HK-2 (cell line): ENCODE data around the gene SLC15A3.
"Not testable (repeated sequence)": the region's sequence is repeated elsewhere in the genome, so short reads cannot be mapped to it uniquely, and the experiment has no call there.

Experiments used
- DNase-seq: peaks from one replicate; pipeline ENCODE4 v3.0.0-alpha.2; 2018; ENCODE audit not compliant: unreplicated experiment

The SLC15A3 gene

DNA sequence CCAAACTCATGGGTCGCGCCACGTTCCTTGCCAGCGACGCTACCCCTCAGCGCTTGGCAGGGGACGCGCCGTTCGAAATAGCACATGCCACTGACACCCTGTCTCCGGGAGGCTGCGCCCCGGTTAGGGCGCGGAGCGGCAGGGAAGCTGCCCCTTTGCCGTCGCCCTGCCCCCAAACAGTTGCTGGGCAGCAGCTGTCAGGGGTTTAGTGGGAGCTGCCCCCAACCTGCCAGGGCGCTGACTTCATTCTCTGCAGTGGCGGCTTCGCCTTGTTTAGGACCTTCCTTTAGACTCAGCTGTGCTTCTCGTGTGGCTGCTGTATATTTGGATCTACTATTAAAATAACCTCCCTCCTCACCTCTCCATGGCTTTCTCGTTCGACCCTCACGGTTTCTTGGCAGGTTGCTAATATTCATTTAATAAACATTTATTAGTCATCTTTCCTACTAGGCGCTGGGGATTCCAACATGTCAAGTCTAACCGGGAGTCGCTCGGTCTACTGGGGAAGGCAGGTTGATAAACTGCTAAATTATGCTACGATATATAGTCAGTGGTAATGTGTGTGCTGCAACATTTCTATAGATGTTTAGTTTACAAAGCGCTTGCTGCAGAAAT, 37.2 kb downstream of the SLC15A3 start:
- peak; percentile 17 for DNase-seq

DNA sequence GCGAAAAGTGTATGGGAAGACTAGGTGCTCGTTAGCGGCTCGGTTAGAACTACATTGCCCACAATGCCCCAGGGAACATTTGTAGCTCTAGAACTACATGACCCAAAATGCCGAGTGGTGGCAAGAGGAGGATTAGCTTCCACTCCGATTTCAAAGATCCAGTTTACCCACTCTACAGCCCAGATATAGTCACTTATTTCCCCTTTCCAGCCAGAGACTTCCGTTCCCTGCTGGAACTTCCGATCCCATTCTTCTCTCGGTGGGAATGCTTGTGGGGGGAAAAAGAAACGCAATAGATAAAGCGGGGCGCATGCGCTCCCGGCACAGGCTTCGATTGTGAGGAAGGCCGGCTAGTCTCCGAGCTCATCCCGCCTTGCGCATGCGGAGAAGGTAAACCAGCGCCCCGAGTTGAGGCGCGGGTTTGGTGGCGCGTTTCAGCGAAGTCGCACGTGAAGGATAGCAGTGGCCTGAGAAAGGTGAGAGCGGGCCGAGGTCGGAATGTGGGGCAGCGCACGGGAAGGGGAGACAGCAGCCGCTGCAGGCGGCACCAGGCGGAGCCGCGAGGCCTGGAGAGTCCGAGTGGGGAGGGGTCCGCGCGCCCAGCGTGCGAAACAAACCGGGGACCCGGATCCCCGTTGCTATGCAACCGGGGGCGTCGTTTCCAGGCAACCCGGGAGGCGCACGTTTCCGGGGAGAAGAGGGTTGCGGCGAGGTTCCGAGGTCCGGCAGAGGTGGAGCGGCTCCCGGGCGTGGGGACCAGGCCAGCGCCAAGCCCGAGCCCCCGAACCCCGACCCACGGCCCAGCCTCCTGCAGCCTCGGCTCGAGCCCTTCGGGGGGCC, 38.0 kb downstream of the SLC15A3 start, which contains the start of gene TMEM109:
TSS of gene TMEM109 (plus strand) at position 366 of the 840 bp plus-strand sequence. CDS start 5,536 bp downstream, outside the sequence.
- DNase-seq = peak; percentile 78

DNA sequence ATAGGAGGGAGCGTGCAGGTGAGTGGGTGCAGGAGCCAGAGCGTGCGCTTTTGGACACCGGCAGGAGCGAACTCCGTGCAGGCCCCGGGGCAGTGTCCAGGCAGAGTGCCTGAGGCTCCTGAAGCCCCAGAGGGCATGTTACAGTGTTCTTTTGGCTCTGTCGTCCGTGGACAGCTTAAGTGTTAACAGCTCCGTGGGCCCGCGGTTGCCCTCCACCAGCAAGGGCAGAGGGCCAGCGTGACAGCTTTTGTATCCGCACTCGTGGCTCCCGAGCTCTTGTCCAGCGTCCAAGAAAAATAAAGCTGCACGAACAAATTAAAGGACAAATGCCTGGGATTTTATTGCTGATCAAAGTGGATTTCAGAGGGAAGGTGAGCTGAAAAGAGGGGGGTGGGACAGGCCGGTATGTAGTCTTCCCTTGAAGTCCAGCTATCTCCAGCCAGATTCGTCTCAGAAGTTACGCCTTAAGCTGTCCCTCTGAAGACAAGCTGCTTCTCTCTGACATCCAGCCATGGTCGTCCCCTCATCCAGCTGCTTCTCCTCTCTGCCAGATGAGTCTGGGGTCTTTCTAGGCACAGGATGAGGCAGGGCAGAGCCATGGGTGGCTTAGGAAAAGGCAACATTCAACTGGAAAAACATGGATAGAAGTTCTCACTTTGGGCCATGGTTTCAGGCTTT, 39.0 kb downstream of the SLC15A3 start:
- DNase-seq = no peak

DNA sequence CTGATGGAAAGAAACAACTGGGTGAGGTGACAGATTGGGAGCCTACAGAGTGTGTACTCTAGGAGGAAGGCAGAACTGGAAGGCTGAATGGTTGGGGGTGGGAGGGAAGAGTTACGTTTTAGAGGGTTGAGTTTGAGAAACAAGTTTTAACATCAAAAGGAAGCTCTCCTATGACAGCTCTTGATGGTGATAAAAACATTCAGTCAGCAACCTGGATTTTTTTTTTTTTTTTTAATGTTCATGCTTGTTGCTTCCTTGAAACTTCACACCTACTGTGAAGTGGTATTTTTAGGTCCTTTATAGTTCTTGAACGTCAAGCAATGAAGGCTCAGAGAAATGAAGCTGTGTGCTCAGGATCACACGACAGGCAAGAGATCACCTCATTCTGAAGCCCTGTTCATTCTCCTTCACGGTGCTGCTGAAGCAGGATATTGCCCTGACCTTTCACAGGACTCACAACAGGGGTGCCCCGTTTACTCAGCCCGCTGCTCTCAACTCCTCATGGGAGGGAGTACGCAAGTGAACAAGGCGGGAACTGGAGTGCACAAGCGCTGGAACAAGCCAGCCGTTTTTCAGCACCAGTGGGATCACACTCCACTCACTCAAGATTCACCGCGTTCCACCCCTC, 39.6 kb downstream of the SLC15A3 start:
- no peak for DNase-seq

DNA sequence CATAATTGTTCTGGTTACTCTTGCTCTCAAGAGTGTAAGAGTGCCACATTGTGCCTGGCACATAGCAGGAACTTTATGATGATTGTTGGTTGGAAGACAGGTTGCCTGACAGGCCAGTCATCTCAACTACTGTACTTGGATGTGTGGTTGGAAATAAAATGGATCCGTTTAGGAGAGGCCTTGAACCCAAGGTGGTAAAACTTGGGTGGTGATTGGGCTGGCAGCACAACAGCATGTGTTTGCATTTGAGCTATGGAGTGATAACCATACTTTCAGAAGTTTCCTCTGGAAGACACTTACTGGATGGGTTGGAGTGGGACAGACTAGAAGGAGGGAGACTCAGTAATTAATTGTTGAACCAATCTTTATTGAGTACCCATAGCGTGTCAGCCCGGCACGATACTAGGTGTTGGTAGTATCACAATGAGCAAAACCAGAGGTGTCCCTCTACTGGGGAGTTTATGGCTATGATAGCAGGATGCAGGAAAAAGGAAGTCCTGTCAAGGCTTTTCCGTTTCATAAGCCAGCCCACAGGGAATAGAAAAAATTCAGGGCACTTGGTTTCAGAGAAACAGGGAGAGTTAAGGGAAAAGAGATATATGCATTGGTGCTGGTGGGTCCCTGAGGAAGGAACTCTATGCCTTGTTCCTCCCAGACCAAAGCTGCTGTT, 41.1 kb downstream of the SLC15A3 start:
- no peak for DNase-seq

DNA sequence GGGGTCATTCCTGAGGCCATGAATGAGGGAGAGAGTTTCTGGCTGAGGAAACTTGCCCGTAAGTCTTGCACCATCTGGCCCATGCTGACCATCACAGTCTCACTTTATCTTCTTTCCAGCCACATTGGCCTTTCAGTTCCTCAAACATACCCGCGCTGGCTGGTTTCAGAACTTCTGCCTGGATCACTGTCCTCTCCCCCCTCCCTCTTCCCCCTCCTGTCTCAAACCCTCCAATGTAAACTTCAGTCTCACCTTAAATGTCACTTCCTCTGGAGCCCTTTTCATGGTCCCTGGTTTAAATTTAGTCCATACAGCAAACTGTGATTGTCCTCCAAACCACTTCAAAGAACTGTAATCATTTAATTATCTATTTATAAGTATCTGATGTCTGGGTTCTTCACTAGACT, 41.7 kb downstream of the SLC15A3 start:
- no peak for DNase-seq

DNA sequence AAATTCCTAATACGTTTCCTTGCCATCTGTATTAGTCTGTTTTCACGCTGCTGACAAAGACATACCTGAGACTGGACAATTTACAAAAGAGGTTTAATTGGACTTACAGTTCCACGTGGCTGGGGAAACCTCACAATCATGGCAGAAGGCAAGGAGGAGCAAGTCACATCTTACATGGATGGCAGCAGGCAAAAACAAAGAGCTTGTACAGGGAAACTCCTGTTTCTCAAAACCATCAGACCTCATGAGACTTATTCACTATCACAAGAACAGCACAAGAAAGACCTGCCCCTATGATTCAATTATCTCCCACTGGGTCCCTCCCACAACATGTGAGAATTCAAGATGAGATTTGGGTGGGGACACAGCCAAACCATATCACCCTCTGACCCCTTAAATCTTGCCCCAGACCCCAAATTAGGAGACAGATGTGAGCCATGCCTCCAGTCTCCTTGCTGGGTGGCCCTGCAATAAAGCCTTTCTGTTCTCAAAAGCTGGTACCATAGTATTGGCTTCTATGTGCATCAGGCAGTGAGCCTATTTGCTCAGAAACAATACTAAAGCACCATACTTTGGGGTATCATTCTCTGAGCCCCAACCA, 42.2 kb downstream of the SLC15A3 start:
- not testable (repeated sequence) for DNase-seq

DNA sequence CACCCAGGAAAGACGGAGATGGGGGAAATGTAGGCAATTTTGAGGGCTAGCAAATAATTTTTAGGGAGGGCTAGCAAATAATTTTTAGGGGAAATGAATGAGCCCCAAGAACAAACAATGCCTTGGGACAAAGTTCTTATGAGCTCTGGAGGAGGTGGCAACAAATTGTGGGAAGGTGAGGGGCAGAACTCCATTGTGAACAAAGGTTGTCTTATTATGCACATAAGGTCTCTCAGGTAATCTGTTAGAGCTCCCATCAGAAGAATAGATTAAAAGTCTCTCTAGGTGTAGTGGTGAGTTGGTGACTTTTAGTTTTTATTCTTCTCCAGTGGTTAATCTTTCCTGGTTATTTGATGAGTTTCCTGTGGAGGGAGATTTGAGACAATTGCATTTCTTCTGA, 43.2 kb downstream of the SLC15A3 start:
- DNase-seq = no peak

DNA sequence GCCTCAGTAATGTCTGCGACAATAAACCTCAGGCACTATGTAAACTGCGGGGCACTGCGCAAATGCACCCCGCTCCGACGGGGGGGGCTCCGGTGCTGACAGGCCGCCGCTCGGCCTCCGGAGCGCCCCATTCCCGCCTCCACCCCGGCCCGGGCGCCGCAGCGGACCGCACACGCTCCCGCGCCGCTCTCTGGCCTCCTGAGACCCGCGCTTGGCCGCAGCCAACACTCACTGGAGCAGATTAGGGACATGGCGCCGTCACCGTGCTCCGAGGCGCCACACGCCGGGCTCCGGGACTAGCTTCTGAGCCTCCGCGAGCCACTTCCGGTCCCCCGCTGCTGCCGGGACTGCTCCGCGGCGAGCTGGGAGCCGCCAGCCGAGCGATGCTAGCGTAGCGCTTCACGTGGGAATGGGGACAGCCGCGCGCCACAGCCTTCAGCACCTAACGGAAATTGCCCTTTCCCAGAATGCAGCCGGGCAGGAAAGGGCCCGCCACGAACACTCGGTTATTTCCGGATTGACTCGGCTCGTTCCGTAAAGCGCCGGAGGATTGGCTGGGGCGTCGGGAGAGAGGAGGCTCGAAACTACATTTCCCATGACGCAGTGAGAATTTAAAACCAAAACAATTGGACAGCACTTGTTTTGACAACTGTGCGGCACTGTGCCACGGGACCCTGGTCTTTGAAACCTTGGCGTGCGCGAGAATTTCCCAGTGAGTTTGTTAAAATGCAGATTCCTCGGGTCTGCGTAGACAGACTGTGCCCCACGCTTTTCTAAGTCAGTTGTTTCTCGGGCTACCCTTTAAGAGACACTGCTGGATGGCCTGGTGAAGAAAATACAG, 45.6 kb downstream of the SLC15A3 start, which contains the start of gene PRPF19:
TSS of gene PRPF19 (minus strand) at position 454 of the 841 bp plus-strand sequence. CDS start at position 251, 203 bp downstream.
- peak; percentile 93 for DNase-seq

DNA sequence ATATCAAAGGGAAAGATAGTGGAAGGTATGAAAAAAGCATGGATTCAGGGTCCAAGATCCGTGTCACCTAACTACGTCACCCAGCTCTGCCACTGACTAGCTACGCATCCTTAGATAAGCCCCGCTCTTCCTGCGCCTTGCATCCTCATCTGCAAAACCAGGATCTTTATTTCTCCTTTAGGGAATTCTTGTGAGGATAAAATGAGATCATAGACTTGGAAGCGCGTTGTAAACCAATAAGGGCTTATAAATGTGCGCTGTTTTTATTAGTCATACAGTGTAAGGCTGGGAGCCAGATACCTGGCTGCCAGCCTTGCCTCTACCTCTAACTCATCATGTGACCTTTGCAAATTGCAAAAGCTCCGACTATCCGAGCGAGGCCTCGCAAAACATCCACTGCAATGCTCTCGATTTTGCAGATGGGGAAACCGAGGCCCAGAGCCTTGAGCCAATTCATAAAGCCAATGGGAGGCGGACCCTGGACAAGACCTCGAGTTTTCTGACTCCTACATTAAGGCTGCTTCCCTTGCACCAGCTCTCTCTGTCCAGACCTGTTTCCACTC, 46.3 kb downstream of the SLC15A3 start:
- no peak for DNase-seq

DNA sequence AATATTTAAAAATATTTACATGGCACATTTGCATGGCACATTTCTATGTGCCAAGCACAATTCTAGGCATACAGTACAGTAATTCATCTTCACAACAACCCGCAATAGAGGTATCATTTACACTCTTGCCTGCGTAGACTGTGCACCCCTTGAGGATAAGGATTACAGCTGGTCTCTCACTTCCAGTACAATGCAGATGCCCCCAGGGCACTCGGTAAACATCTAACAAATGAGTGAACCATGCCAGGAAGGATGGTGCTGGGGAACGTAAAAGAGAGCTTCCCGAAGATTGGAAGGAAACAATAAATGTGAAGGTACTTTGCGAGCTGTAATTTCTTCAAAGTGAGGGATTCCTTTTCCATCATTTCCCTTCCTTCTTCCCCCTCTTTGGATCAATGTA, 46.9 kb downstream of the SLC15A3 start:
- no peak for DNase-seq

DNA sequence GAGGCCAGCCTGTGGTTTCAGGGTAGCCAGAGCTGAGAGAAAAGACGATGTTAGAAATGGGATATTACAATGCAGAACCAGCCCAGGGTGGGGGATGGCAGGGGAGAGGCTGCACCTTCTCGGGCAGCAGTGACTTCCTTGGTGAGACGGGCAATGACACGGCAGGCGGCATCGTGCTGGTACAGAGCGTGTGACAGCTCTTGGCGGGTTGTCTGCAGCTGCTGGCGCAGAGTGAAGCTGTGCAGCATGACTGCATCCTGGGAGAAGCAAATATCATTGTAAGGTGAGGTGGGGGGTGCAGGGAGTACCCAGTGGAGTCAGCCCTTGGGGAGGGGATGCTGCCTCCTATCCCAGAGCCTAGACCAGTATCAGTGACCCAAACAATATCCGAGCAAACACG, 49.4 kb downstream of the SLC15A3 start:
- no peak for DNase-seq

DNA sequence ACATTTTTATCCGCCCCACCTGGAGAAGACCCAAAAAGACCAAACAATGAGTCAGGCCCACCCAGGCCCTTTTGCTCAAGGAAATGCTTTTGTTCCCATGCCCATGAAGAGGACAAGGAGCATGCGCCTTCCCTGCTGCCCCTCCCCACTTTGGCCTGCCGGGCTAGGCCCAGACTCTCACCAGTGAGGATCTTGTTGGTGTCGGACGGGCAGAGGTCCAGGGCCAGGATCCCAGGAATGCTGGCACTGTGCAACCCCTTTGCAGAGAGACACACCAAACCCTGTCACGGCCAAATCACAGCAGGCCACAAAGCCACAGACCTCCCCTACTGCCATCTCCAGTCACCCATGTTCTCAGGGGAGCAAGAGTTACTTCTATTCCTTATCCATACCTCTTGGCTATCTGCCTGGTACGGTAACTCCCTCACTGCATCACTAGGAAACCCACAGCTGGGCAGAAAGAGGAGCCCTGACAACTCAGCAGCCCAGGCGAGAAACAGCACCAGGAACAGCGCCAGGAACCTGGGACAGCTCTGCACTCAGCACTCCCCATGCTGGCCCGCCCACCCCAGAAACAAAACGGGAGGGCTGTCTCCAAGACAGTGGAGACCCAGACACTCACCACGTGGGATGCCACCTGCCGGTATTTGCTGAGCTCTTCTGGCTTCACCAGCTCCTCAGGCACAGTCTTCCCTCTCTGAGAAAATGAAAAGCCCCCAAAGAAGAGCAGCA, 51.1 kb downstream of the SLC15A3 start:
- no peak for DNase-seq

DNA sequence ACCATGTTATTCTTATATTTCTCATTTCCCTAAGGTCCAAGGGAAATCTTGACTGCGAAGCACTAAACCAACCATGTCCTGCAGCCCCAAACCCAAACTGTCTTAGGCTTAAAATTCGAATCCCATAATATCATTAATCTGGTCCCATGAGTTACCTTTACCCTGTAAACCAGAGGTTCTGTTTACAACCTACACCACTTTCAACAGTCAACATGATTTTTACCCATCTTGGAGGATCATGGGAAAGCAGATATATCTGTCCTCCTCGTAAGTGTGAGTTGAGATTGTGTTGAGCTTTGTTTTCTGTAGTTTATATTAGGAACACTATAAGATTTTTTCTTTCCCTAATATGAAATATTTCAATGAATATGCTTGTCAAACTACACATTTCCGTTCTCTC, 52.0 kb downstream of the SLC15A3 start:
- no peak for DNase-seq

DNA sequence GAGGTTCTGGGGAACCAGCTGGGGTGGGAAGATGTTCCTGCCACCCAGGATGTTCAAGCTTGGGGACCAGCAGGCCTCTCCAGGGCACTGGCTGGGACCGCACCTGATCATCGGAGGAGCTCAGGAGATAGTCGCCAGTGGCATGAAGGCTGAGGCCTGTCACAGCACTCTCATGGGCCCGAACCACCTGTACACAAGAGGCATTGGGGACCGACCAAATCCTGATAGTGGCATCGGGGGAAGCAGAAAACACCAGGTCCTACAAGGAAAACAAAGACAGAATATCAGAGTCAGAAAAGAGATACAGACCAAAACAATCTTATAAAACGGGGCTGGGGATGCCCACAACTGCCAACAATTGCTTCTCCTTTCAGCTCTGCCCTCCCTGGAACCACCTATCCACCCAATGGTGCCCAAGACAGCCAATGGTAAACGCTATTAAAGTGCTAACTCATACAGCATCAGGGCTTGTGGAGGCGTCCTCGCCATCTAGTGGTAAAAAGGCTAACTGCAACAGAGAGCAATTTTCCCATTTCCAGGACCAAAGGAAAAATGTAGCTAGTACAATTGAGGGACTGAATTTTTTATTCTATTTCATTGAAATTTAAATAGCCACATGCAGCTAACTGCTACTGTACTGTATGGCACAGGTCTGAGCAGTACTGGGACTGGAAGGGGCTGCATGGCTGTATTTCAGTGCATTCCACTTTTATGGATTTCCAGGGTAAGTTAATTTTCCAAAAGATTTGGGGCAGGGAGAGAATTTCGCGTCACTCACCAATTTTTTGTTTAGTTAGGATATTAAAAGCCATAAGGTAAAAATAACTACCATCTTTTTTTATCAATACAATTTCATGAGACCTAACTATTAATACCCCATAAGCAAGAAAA, 52.7 kb downstream of the SLC15A3 start:
- DNase-seq = peak; percentile 31

DNA sequence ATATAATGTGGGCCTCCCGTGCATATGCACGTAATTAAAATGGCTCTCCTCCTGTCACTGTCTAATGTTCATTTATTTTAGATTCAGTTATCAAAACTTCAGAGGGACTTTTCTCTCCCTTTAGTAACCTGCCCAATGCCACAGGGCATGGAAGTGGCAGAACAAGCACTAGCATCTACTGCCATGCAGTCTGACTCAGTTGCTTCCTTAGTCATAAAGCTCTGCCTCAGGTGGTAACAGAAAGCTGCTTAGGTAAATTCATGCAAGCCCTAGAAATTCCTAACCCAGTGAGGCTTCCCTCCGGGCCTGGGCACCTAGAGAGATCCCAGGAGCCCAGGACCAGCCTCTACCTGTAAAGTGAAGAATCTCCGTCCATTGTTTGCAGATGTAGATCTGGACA, 54.5 kb downstream of the SLC15A3 start:
- DNase-seq = no peak

DNA sequence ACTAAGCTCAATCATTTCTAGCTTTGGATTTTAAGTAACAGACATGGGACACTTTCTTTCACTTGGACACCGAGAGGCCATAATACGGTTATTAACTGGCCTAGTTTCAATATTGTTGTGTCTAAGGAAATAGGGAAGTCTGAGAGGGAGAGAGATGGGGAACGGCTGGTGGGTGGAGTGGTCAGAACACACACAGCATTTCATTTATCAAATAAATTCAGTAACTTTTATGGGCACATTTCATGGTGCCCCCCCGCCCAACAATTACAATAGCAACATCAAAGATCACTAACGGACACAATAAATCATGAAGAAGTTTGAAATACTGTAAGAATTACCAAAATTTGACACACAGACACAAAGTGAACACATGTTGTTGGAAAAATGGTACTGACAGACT, 56.3 kb downstream of the SLC15A3 start:
- no peak for DNase-seq

DNA sequence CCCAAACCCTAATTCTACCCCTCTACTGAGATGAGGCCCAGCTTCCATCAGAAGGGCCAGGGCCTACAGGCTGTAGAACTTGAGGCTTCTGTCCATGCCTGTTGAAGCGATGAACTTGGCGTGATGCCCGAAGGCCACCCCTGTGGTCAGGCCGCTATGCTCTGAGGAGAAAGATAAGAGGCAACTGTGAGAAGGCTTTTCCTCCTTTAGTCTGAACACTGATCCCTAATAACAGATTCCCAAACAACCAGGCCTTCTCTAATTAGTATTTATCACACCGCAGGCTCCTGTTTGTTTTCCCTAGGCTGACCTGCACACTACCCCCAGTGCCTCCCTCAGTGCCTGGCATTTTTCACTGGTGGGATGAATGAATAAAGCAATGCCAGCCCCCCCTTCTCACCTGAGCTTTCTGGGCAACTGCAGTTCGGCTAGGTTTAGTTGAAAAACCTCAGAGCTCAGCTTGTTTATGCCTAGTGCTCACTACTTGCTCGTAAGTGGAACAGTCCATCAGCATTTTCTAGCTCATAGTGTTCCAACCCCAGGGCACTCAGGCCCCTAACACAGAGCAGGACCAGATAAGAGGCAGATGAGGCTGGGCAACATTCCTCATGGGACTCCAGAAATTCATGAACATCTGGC, 60.8 kb downstream of the SLC15A3 start:
- no peak for DNase-seq
